Endothelial cell of umbilical vein (primary cell): ENCODE measurements around the gene SNCB. TPM values are rescaled to one million over a fixed set of nuclear protein-coding genes. Genes with fewer than 3 reads are reported as not detected.

ENCODE experiments used
- BruUV-seq: library from RNA; stranded (reverse); fragments of 400-500 nt; replicated peaks from 2 replicates; lab custom pipeline; 2021; lab: Mats Ljungman, UMichigan
- CTCF ChIA-PET: fragments of 300-600, 350-600 bp; sonication (Branson Sonifier 250); formaldehyde crosslinking; loops from one replicate; lab custom pipeline; 2021; ENCODE audit warnings: antibody characterized with exemption, inconsistent platforms; lab: Charles Lee
- POLR2A ChIA-PET: fragments of 300-600, 350-600 bp; sonication (Branson Sonifier 250); formaldehyde crosslinking; loops from one replicate; lab custom pipeline; 2021; ENCODE audit warnings: antibody characterized with exemption, inconsistent platforms; lab: Charles Lee
- DNase-seq: peaks from one replicate; pipeline ENCODE4 v3.0.0-alpha.2; 2011; ENCODE audit warnings: low read depth, low spot score
- FAIRE-seq: peaks from 2 replicates; lab custom pipeline; 2011; peaks lifted over from hg19 to GRCh38; lab: Jason Lieb, UNC
- H2AFZ ChIP-seq: 2 replicates; pipeline ENCODE4 v1.6.0; 2012; ENCODE audit warnings: low read depth, low read length, control low read depth, inconsistent platforms
- H3K27ac ChIP-seq: 2 replicates; pipeline ENCODE4 v1.5.1; 2011; ENCODE audit warnings: low read depth, mild to moderate bottlenecking, control low read depth, low read length, moderate library complexity; ENCODE audit not compliant: insufficient read depth
- H3K27me3 ChIP-seq, 2 experiments: 2 replicates each; pipeline versions ENCODE4 v1.6.0 to v1.6.1; 2011; ENCODE audit warnings: low read length in 2 of 2, mixed read lengths in 1 of 2; ENCODE audit not compliant: control insufficient read depth in 2 of 2, insufficient read depth in 2 of 2
- H3K36me3 ChIP-seq, 2 experiments: 2 replicates in 1 of 2; 3 replicates in 1 of 2; pipeline ENCODE4 v1.5.1; 2011; ENCODE audit warnings: low read length in 2 of 2, mild to moderate bottlenecking in 1 of 2, moderate library complexity in 1 of 2; ENCODE audit not compliant: control insufficient read depth in 2 of 2, insufficient read depth in 2 of 2; ENCODE audit errors: extremely low read depth in 1 of 2
- H3K4me1 ChIP-seq: 3 replicates; pipeline ENCODE4 v1.5.1; 2011; ENCODE audit warnings: mild to moderate bottlenecking, low read length; ENCODE audit not compliant: control insufficient read depth, insufficient read depth; ENCODE audit errors: extremely low read depth
- H3K4me2 ChIP-seq: 2 replicates; pipeline ENCODE4 v1.6.1; 2011; ENCODE audit warnings: low read length, control low read depth, mixed read lengths; ENCODE audit not compliant: insufficient read depth
- H3K4me3 ChIP-seq, 3 experiments: fragments of 200-600 bp in 1 of 3; sonication (generic), shearing (Covaris generic) in 1 of 3; replicated peaks in 1 of 3; 2 replicates each; pipeline ENCODE4 v1.5.1; 2011 to 2016; ENCODE audit warnings: control low read depth in 3 of 3, low read length in 3 of 3, mild to moderate bottlenecking in 2 of 3, inconsistent platforms in 1 of 3, low read depth in 1 of 3, moderate library complexity in 1 of 3; ENCODE audit not compliant: insufficient read depth in 1 of 3
- H3K79me2 ChIP-seq: 2 replicates; pipeline ENCODE4 v1.6.0; 2012; ENCODE audit warnings: low read length, inconsistent platforms; ENCODE audit not compliant: control insufficient read depth, insufficient read depth
- H3K9ac ChIP-seq: replicated peaks from 2 replicates; pipeline ENCODE3; 2011; ENCODE audit warnings: low read length, control low read depth; ENCODE audit not compliant: insufficient read depth; ENCODE audit errors: extremely low read depth
- H3K9me1 ChIP-seq: replicated peaks from 3 replicates; pipeline ENCODE4 v1.6.0; 2011; ENCODE audit warnings: mild to moderate bottlenecking, low read length; ENCODE audit not compliant: control insufficient read depth, insufficient read depth; ENCODE audit errors: extremely low read depth
- H3K9me3 ChIP-seq: replicated peaks from 2 replicates; pipeline ENCODE4 v1.5.1; 2012; ENCODE audit warnings: low read length, inconsistent platforms; ENCODE audit not compliant: control insufficient read depth, insufficient read depth
- H4K20me1 ChIP-seq: replicated peaks from 2 replicates; pipeline ENCODE3; 2011; ENCODE audit warnings: mild to moderate bottlenecking, low read length; ENCODE audit not compliant: control insufficient read depth, insufficient read depth; ENCODE audit errors: extremely low read depth
- EZH2 ChIP-seq: IDR thresholded peaks from 2 replicates; pipeline ENCODE4 v1.6.1; 2012; ENCODE audit warnings: borderline replicate concordance, low read depth, mild to moderate bottlenecking, moderate library complexity, low read length, inconsistent platforms; ENCODE audit not compliant: severe bottlenecking
- FOS ChIP-seq: IDR thresholded peaks from 2 replicates; pipeline ENCODE4 v1.6.1; 2011; ENCODE audit warnings: mild to moderate bottlenecking, low read length, moderate library complexity, borderline replicate concordance; ENCODE audit not compliant: insufficient read depth
- GATA2 ChIP-seq: IDR thresholded peaks from 2 replicates; pipeline ENCODE4 v1.7.0; 2011; ENCODE audit warnings: low read depth, mild to moderate bottlenecking, moderate library complexity, mixed read lengths, low read length; ENCODE audit not compliant: insufficient read length, insufficient read depth
- JUN ChIP-seq: IDR thresholded peaks from 2 replicates; pipeline ENCODE4 v1.6.1; 2011; ENCODE audit warnings: borderline replicate concordance, low read depth; ENCODE audit not compliant: insufficient read length, insufficient read depth
- MYC ChIP-seq: IDR thresholded peaks from one replicate; pipeline ENCODE4 v1.6.1; 2011; ENCODE audit warnings: mild to moderate bottlenecking, low read depth, low read length
- POLR2A ChIP-seq: IDR thresholded peaks from 2 replicates; pipeline ENCODE4 v1.6.1; 2012; ENCODE audit warnings: low read depth, mild to moderate bottlenecking, control low read depth, low read length
- POLR2AphosphoS5 ChIP-seq: IDR thresholded peaks from 2 replicates; pipeline ENCODE4 v1.6.1; 2012; ENCODE audit warnings: low read depth, mild to moderate bottlenecking, control low read depth, low read length, moderate library complexity; ENCODE audit not compliant: insufficient read depth
- dilution Hi-C: fragments of 300-500 bp; cut with MboI; formaldehyde crosslinking; loops from one replicate; pipeline ENCODE4 v1.15.0; 2019; ENCODE audit warnings: low sequenced_read_pairs; ENCODE audit not compliant: extremely low pct_ligation_motif_present
- intact Hi-C: fragments of 100-400 bp; cut with micrococcal nuclease; formaldehyde crosslinking; loops from one replicate; pipeline ENCODE4 v1.10.0; 2022
- polyA plus RNA-seq, 4 experiments: library from polyadenylated mRNA; depleted of rRNA in 3 of 4; stranded (reverse) in 3 of 4; unstranded in 1 of 4; fragments of >200 nt; gene quantifications; 2 replicates each; pipeline versions ENCODE4 v1.2.1 to v1.2.3, GENCODE V29; 2011 to 2012; ENCODE audit warnings: missing spikeins in 1 of 4
- total RNA-seq: library from RNA; stranded (reverse); gene quantifications from 2 replicates; pipeline ENCODE4 v1.2.3, GENCODE V29; 2021
- TF ChIP-seq, protein P1 (sequence below), 2 donors: IDR thresholded peaks; 1 replicate in 1 of 2; 2 replicates in 1 of 2; pipeline ENCODE4 v1.5.1; 2011; ENCODE audit warnings: low read length in 2 of 2, mild to moderate bottlenecking in 2 of 2, moderate library complexity in 2 of 2, control low read depth in 1 of 2, inconsistent platforms in 1 of 2, low read depth in 1 of 2; ENCODE audit not compliant: insufficient read depth in 1 of 2; ENCODE audit errors: extremely low read depth in 1 of 2
- TF ChIP-seq, protein P2 (sequence below): IDR thresholded peaks from 2 replicates; pipeline ENCODE4 v1.6.1; 2011; ENCODE audit not compliant: insufficient read depth, insufficient read length

The SNCB gene
- total and polyA plus RNA-seq, 2 donors (not counting 3 experiments of a cell fraction or from before 2014, with no cell fraction given) = 0.08 TPM; not detected in 1

DNA sequence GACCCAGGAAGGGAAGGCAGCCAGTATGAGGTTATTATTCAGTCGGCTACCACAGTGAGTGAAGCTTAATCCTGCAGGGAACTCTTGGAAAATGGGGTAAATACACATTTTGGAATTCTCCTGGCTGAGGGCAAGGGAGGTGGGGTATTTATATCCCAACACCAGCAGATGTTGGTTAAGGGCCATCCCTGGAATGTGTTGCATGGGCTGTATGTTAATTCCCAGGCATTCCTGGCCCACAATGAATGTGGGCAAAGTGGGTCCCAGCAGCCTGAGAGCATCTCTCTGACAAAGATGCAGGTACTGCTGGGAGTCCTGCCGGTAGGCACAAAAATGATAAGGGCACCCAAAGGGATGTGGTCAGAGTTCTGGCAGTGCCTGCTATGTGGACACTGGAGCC, 17.5 kb downstream of the SNCB start:
- H3K36me3 ChIP-seq = no peaks in the 10 kb centered on the region
- DNase-seq = no peak
- H4K20me1 ChIP-seq = no peaks in the 10 kb centered on the region
- H3K79me2 ChIP-seq = no peaks in the 10 kb centered on the region
- H3K4me2 ChIP-seq = no peak overlapping the region
- TF ChIP-seq FOS = no peak
- no peak for TF ChIP-seq POLR2A
- TF ChIP-seq POLR2AphosphoS5 = no peak
- no peak overlapping the region for H2AFZ ChIP-seq
- H3K27ac ChIP-seq = no peak overlapping the region
- H3K4me3 ChIP-seq = no peak overlapping the region
- peaks cover 16% of the 10 kb centered on the region for H3K4me1 ChIP-seq
- CTCF ChIA-PET = interaction anchor here (1.3 kb wide), 1 partner anchor 75 kb away, joined by 3 read pairs; no protein-coding TSS in a partner anchor
- no peak overlapping the region for H3K9ac ChIP-seq
- H3K9me3 ChIP-seq = no peaks in the 10 kb centered on the region
- POLR2A ChIA-PET = no interaction called here
- peaks cover 0 to 2% of the 10 kb centered on the region in 2 experiments for H3K27me3 ChIP-seq
- no peaks in the 10 kb centered on the region for H3K9me1 ChIP-seq
- dilution Hi-C loops = no loop called here
- no TSS peak for BruUV-seq
- no peak for FAIRE-seq
- intact Hi-C loops = loop anchor here (10.0 kb wide), 1 partner anchor 168 kb away; the partner anchor contains the start of gene FAF2

DNA sequence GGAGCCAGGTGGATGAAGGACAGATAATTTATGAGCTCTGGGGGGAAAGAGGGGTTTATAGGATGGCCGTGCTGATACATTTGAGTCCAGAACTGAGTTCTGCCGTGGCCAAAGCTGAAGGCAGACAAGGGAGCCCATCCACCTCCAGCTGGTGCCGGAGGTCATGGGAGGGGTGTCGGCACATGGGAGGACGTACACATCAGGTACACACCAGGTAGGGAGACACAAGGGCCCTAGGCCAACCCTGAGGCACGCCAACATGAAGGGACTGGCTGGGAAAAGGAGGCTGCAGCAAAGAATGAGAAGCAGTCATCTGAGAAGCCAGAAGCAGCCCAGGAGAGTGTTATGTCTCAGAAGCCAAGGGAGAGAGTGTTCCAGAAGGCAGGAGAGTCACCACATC, 18.3 kb downstream of the SNCB start:
- no TSS peak for BruUV-seq
- TF ChIP-seq EZH2 (no peak), FOS (no peak), JUN (no peak), MYC (no peak), POLR2AphosphoS5 (no peak), GATA2 (no peak), POLR2A (no peak)
- TF ChIP-seq, protein P1, sequence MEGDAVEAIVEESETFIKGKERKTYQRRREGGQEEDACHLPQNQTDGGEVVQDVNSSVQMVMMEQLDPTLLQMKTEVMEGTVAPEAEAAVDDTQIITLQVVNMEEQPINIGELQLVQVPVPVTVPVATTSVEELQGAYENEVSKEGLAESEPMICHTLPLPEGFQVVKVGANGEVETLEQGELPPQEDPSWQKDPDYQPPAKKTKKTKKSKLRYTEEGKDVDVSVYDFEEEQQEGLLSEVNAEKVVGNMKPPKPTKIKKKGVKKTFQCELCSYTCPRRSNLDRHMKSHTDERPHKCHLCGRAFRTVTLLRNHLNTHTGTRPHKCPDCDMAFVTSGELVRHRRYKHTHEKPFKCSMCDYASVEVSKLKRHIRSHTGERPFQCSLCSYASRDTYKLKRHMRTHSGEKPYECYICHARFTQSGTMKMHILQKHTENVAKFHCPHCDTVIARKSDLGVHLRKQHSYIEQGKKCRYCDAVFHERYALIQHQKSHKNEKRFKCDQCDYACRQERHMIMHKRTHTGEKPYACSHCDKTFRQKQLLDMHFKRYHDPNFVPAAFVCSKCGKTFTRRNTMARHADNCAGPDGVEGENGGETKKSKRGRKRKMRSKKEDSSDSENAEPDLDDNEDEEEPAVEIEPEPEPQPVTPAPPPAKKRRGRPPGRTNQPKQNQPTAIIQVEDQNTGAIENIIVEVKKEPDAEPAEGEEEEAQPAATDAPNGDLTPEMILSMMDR (IDR thresholded peaks at IDR 0.05; ENCODE audit: extremely low read depth in 1 of 2, insufficient read depth in 1 of 2, low read depth in 1 of 2, low read length in 2 of 2) = no peak
- TF ChIP-seq, protein P2, sequence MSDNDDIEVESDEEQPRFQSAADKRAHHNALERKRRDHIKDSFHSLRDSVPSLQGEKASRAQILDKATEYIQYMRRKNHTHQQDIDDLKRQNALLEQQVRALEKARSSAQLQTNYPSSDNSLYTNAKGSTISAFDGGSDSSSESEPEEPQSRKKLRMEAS = no peak
- ChIA-PET CTCF (interaction anchor here (1.0 kb wide), 1 partner anchor 10 kb away, joined by 5 read pairs; no protein-coding TSS in a partner anchor), POLR2A (interaction anchor here (0.6 kb wide), 1 partner anchor 160 kb away, joined by 5 read pairs; no protein-coding TSS in a partner anchor)
- Histone ChIP-seq H2AFZ (no peak overlapping the region), H3K79me2 (no peaks in the 10 kb centered on the region), H3K9me3 (no peaks in the 10 kb centered on the region), H3K27ac (no peak overlapping the region), H3K4me2 (no peak overlapping the region), H3K27me3 (no peaks in the 10 kb centered on the region), H3K9ac (no peak overlapping the region), H3K36me3 (no peaks in the 10 kb centered on the region), H3K9me1 (no peaks in the 10 kb centered on the region), H4K20me1 (no peaks in the 10 kb centered on the region), H3K4me3 (no peak overlapping the region), H3K4me1 (peaks cover 16% of the 10 kb centered on the region)
- intact Hi-C loops = loop anchor here (10.0 kb wide), 1 partner anchor 167 kb away; the partner anchor contains the start of gene FAF2
- no peak for DNase-seq
- dilution Hi-C loops = no loop called here
- FAIRE-seq = no peak
